D721Med (cell line): Measurements from ENCODE around the gene ZNF266.
A peak's percentile ranks its signal among the peaks of the same experiment; 100 is the strongest.

Source experiments
- DNase-seq: peaks from one replicate; pipeline ENCODE4 v3.0.0; 2011; ENCODE audit warnings: low spot score; ENCODE audit not compliant: insufficient read length
- FAIRE-seq: peaks from 2 replicates; lab custom pipeline; 2011; peaks lifted over from hg19 to GRCh38; lab: Jason Lieb, UNC
- TF ChIP-seq, protein P1 (sequence below): IDR thresholded peaks from 2 replicates; pipeline ENCODE4 v1.5.1; 2012; ENCODE audit warnings: mild to moderate bottlenecking, control low read depth; ENCODE audit not compliant: insufficient read depth; ENCODE audit errors: missing control alignments

ZNF266 gene

DNA sequence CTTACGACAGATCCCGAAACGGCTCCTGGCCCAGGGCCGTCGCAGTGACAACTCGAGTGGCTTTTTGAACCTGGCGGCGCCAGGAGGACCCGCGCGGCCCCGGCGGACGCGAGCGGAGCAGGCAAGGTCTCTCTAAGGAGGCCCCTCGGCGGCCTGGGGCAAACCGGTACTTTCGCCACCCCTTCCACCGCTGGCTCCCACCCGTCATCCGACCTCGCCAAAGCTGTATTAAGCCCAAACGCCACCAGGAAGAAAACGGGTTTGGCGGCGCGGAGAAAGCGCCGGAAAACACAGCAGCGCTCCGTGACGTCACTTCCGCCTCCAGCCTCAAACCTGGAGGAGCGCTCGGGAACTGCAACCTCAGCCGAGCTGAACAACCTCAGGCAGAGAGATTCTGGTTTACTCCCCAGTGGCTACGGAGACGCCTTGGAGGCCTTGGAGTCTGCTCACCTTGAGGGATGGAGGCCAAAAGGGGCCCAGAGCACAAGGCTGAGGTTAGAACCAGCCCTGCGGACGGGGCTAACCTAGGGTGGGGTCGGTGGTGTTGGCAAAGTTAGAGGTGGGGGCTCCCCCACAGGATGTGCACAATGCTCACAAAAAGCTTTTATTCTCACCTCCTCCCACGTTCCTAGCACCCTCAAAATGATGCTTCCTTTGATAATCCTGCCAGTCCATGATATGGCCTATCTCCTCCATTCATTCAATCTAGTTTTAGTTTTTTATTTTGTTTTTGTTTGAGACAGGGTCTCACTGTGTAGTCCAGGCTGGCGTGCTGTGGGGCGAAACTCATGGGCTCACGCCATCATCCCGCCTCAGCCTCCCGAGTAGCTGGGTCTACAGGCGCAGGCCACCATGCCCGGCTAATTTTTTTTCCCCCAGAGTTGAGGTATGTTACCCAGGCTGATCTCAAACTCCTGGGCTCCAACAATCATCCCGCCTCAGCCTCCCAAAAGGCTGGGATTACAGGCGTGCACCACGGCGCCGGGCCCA, at the start of gene ZNF266:
ZNF266 (minus strand) TSS at position 295 of the 990 bp plus-strand sequence. CDS start 15,484 bp downstream, outside the sequence.
- TF ChIP-seq, protein P1, sequence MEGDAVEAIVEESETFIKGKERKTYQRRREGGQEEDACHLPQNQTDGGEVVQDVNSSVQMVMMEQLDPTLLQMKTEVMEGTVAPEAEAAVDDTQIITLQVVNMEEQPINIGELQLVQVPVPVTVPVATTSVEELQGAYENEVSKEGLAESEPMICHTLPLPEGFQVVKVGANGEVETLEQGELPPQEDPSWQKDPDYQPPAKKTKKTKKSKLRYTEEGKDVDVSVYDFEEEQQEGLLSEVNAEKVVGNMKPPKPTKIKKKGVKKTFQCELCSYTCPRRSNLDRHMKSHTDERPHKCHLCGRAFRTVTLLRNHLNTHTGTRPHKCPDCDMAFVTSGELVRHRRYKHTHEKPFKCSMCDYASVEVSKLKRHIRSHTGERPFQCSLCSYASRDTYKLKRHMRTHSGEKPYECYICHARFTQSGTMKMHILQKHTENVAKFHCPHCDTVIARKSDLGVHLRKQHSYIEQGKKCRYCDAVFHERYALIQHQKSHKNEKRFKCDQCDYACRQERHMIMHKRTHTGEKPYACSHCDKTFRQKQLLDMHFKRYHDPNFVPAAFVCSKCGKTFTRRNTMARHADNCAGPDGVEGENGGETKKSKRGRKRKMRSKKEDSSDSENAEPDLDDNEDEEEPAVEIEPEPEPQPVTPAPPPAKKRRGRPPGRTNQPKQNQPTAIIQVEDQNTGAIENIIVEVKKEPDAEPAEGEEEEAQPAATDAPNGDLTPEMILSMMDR, result no peak
- DNase-seq (peak; percentile 93), FAIRE-seq (no peak)

GRCh38 chr19:9485140-9485539, 49.8 kb upstream of the ZNF266 start:
- FAIRE-seq, result no peak
- no peak for DNase-seq
- TF ChIP-seq, protein P1, result no peak

GRCh38 chr19:9474975-9475374, 39.6 kb upstream of the ZNF266 start:
- FAIRE-seq (peak; percentile 73), DNase-seq (peak; percentile 17)
- TF ChIP-seq, protein P1, result no peak

DNA sequence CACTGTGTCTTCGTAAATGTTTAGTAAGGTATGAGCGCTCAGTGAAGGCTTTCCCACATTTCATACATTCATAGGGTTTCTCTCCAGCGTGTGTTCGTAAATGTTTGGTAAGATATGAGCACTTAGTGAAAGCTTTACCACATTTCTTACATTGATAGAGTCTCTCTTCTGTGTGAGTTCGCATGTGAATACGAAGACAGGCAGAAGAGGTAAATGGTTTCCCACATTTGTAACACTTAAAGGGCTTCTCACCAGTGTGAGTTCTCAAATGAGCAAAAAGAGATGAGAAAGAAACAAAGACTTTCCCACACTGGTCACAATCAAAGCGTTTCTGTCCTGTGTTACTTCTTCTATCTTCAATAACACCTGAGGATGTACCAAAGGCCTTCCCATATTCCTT, 31.8 kb upstream of the ZNF266 start:
- TF ChIP-seq, protein P1, result no peak
- DNase-seq (no peak), FAIRE-seq (no peak)

GRCh38 chr19:9461938-9462337, 26.6 kb upstream of the ZNF266 start:
- TF ChIP-seq, protein P1, result no peak
- DNase-seq (no peak), FAIRE-seq (no peak)

GRCh38 chr19:9456018-9456689, 20.8 kb upstream of the ZNF266 start:
- TF ChIP-seq, protein P1, result no peak
- FAIRE-seq, result no peak
- DNase-seq, result no peak
